ENCODE data around the gene HINT1.

DNA sequence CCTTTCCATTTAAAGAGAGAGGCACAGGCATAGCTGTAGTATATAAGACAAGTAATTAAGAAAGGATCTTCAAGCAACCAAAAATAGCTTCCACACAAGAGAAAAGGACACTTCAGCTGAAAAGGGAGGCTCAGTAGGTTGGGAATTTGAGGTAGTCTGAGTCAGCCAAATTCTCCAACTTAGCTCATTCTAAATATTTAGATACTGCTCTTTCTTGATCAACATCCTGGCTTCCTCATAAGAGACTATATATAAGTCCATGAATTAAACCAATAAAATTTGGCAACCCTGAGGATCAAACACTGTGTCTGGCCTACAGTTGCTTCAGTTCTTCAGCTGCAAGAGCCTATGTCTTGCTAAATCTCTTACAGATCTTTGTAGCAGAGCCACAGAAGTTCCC is 17.8 kb downstream of the HINT1 start:
- TF ChIP-seq, protein P1, sequence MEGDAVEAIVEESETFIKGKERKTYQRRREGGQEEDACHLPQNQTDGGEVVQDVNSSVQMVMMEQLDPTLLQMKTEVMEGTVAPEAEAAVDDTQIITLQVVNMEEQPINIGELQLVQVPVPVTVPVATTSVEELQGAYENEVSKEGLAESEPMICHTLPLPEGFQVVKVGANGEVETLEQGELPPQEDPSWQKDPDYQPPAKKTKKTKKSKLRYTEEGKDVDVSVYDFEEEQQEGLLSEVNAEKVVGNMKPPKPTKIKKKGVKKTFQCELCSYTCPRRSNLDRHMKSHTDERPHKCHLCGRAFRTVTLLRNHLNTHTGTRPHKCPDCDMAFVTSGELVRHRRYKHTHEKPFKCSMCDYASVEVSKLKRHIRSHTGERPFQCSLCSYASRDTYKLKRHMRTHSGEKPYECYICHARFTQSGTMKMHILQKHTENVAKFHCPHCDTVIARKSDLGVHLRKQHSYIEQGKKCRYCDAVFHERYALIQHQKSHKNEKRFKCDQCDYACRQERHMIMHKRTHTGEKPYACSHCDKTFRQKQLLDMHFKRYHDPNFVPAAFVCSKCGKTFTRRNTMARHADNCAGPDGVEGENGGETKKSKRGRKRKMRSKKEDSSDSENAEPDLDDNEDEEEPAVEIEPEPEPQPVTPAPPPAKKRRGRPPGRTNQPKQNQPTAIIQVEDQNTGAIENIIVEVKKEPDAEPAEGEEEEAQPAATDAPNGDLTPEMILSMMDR (IDR thresholded peaks at IDR 0.05) = no peak
- TF ChIP-seq POLR2A (IDR thresholded peaks at IDR 0.05) = no peak
